Fibroblast of lung (primary cell): ENCODE data around the gene NDUFB2. TPM values are rescaled to one million over a fixed set of nuclear protein-coding genes. Genes with fewer than 3 reads are reported as not detected.

Experiments used
- DNase-seq, 2 donors: peaks; one replicate each; pipeline versions ENCODE4 v3.0.0 to v3.0.0-alpha.2; 2010; ENCODE audit warnings: low read depth in 2 of 2
- H2AFZ ChIP-seq: 2 replicates; pipeline ENCODE4 v1.5.1; 2012; ENCODE audit warnings: low read length, control low read depth, inconsistent platforms
- H3K27ac ChIP-seq: 2 replicates; pipeline ENCODE4 v1.5.1; 2011; ENCODE audit warnings: low read length, control low read depth; ENCODE audit not compliant: insufficient read depth
- H3K27me3 ChIP-seq: 2 replicates; pipeline ENCODE4 v1.5.1; 2011; ENCODE audit warnings: mild to moderate bottlenecking, low read length; ENCODE audit not compliant: control insufficient read depth, insufficient read depth
- H3K36me3 ChIP-seq: 2 replicates; pipeline ENCODE4 v1.5.1; 2011; ENCODE audit warnings: low read length; ENCODE audit not compliant: control insufficient read depth, insufficient read depth
- H3K4me1 ChIP-seq: 2 replicates; pipeline ENCODE4 v1.5.1; 2011; ENCODE audit warnings: low read length; ENCODE audit not compliant: control insufficient read depth, insufficient read depth; ENCODE audit errors: extremely low read depth
- H3K4me2 ChIP-seq: 2 replicates; pipeline ENCODE4 v1.5.1; 2011; ENCODE audit warnings: low read length, control low read depth; ENCODE audit not compliant: insufficient read depth; ENCODE audit errors: extremely low read depth
- H3K4me3 ChIP-seq, 4 experiments: fragments of 200-600 bp in 1 of 4; sonication (generic) in 1 of 4; replicated peaks in 1 of 4; 2 replicates each; pipeline ENCODE4 v1.5.1; 2011 to 2016; ENCODE audit warnings: low read length in 4 of 4, low read depth in 3 of 4, mild to moderate bottlenecking in 3 of 4, control low read depth in 2 of 4, inconsistent platforms in 1 of 4, mixed read lengths in 1 of 4; ENCODE audit not compliant: insufficient read depth in 1 of 4; ENCODE audit errors: control extremely low read depth in 1 of 4
- H3K79me2 ChIP-seq: 2 replicates; pipeline ENCODE4 v1.5.1; 2012; ENCODE audit warnings: mild to moderate bottlenecking, low read length, inconsistent platforms; ENCODE audit not compliant: control insufficient read depth, insufficient read depth
- H3K9ac ChIP-seq: 2 replicates; pipeline ENCODE4 v1.5.1; 2011; ENCODE audit warnings: mild to moderate bottlenecking, low read length, control low read depth; ENCODE audit not compliant: insufficient read depth
- H3K9me3 ChIP-seq: 2 replicates; pipeline ENCODE4 v1.5.1; 2012; ENCODE audit warnings: low read depth, low read length; ENCODE audit not compliant: control insufficient read depth, insufficient read depth
- H4K20me1 ChIP-seq: 2 replicates; pipeline ENCODE4 v1.5.1; 2011; ENCODE audit warnings: low read length; ENCODE audit not compliant: control insufficient read depth, insufficient read depth; ENCODE audit errors: extremely low read depth
- EZH2 ChIP-seq: IDR thresholded peaks from 2 replicates; pipeline ENCODE4 v1.5.1; 2012; ENCODE audit warnings: low read length, control low read depth, mild to moderate bottlenecking; ENCODE audit errors: missing control alignments
- polyA plus RNA-seq, 2 donors: library from polyadenylated mRNA; depleted of rRNA in 1 of 2; stranded (reverse) in 1 of 2; unstranded in 1 of 2; fragments of >200 nt; gene quantifications; 2 replicates each; pipeline ENCODE4 v1.2.1, GENCODE V29; 2011 to 2012; ENCODE audit warnings: missing spikeins in 1 of 2
- total RNA-seq: library from RNA; depleted of rRNA; stranded (reverse); fragments of >200 nt; gene quantifications from 2 replicates; pipeline ENCODE4 v1.2.1, GENCODE V29; 2014
- TF ChIP-seq, protein P1 (sequence below), 2 donors: IDR thresholded peaks in 1 of 2; conservative IDR thresholded peaks in 1 of 2; 1 replicate in 1 of 2; 2 replicates in 1 of 2; pipeline ENCODE4 v1.5.1; 2011 to 2012; ENCODE audit warnings: low read length in 2 of 2, control low read depth in 1 of 2, inconsistent platforms in 1 of 2, low read depth in 1 of 2, mild to moderate bottlenecking in 1 of 2

NDUFB2 gene
- total and polyA plus RNA-seq, 2 donors (not counting 1 experiment from before 2014, with no cell fraction given): 116 to 283 TPM

DNA sequence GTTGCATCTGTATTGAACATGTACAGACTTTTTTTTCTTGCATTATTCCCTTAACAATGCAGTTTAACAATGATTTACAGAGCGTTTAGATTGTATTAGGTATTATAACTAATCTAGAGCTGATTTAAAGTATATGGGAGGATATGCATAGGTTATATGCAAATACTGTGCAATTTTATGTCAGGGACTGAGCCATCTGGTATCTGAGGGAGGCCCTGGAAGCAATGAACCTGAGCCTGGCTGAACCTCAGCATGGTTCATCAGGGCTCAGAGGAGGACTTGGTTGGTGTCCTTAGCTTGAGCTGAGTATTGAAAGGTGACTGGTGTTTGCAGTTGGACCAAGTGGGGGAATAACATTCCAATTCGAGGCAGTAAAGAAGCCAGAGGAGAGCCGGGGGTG is 19.0 kb upstream of the NDUFB2 start:
- Histone ChIP-seq H3K4me3 (no peak overlapping the region), H3K36me3 (peaks cover 4% of the 10 kb centered on the region), H3K79me2 (no peaks in the 10 kb centered on the region), H3K27me3 (no peaks in the 10 kb centered on the region), H3K9ac (no peak overlapping the region), H3K4me2 (no peak overlapping the region), H4K20me1 (no peaks in the 10 kb centered on the region), H3K9me3 (no peaks in the 10 kb centered on the region), H3K27ac (no peak overlapping the region), H2AFZ (no peak overlapping the region), H3K4me1 (peaks cover 4% of the 10 kb centered on the region)
- TF ChIP-seq, protein P1, sequence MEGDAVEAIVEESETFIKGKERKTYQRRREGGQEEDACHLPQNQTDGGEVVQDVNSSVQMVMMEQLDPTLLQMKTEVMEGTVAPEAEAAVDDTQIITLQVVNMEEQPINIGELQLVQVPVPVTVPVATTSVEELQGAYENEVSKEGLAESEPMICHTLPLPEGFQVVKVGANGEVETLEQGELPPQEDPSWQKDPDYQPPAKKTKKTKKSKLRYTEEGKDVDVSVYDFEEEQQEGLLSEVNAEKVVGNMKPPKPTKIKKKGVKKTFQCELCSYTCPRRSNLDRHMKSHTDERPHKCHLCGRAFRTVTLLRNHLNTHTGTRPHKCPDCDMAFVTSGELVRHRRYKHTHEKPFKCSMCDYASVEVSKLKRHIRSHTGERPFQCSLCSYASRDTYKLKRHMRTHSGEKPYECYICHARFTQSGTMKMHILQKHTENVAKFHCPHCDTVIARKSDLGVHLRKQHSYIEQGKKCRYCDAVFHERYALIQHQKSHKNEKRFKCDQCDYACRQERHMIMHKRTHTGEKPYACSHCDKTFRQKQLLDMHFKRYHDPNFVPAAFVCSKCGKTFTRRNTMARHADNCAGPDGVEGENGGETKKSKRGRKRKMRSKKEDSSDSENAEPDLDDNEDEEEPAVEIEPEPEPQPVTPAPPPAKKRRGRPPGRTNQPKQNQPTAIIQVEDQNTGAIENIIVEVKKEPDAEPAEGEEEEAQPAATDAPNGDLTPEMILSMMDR (conservative IDR thresholded peaks at IDR 0.05 in 1 of 2, IDR thresholded peaks at IDR 0.05 in 1 of 2; ENCODE audit: low read depth in 1 of 2, low read length in 2 of 2): no peak
- no peak for TF ChIP-seq EZH2
- no peak for DNase-seq

- TF ChIP-seq EZH2: no peak
- TF ChIP-seq, protein P1 (conservative IDR thresholded peaks at IDR 0.05 in 1 of 2, IDR thresholded peaks at IDR 0.05 in 1 of 2; ENCODE audit: low read depth in 1 of 2, low read length in 2 of 2): no peak
- H3K4me1 ChIP-seq: peaks cover 4% of the 10 kb centered on the region
These were observed 18.3 kb upstream of the NDUFB2 start for GRCh38 chr7:140678081-140678815.

DNA sequence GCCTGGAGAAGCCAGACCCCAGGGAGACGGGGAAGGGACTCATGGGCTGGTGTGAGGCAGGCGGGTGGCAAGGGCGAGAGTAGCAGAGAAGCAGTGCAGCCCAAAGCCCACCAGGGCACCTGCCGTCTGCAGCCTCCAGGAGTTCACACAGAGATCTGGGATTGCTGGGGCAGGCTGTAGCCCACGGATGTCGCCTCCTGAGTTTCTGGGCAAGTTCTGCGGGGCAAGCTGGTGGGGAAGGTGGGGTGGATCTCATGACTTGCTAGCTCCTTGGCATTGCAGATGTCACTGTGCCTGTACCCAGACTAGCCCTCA is 17.7 kb upstream of the NDUFB2 start:
- Histone ChIP-seq H3K79me2 (no peaks in the 10 kb centered on the region), H3K36me3 (peaks cover 4% of the 10 kb centered on the region), H3K4me2 (no peak overlapping the region), H2AFZ (no peak overlapping the region), H3K4me1 (peaks cover 4% of the 10 kb centered on the region), H3K4me3 (no peak overlapping the region), H4K20me1 (no peaks in the 10 kb centered on the region), H3K9me3 (no peaks in the 10 kb centered on the region), H3K27me3 (no peaks in the 10 kb centered on the region), H3K9ac (no peak overlapping the region), H3K27ac (no peak overlapping the region)
- TF ChIP-seq, protein P1 (conservative IDR thresholded peaks at IDR 0.05 in 1 of 2, IDR thresholded peaks at IDR 0.05 in 1 of 2; ENCODE audit: low read depth in 1 of 2, low read length in 2 of 2): no peak
- no peak for TF ChIP-seq EZH2
- no peak for DNase-seq

More at GRCh38 chr7:140678081-140678815, 18.3 kb upstream of the NDUFB2 start:
- no peaks in the 10 kb centered on the region for H3K9me3 ChIP-seq
- H3K27me3 ChIP-seq: no peaks in the 10 kb centered on the region
- H3K9ac ChIP-seq: no peak overlapping the region
- H3K27ac ChIP-seq: no peak overlapping the region
- H3K4me3 ChIP-seq: no peak overlapping the region
- H2AFZ ChIP-seq: no peak overlapping the region
- no peaks in the 10 kb centered on the region for H3K79me2 ChIP-seq
- H4K20me1 ChIP-seq: no peaks in the 10 kb centered on the region
- no peak overlapping the region for H3K4me2 ChIP-seq
- H3K36me3 ChIP-seq: peaks cover 4% of the 10 kb centered on the region
- DNase-seq: no peak
